Caco-2 (cell line): ENCODE measurements around the gene NEK3. TPM values are rescaled to one million over a fixed set of nuclear protein-coding genes. Genes with fewer than 3 reads are reported as not detected.

ENCODE experiments used
- BruUV-seq: library from RNA; stranded (reverse); fragments of 400-500 nt; replicated peaks from 2 replicates; lab custom pipeline; 2021; lab: Mats Ljungman, UMichigan
- CTCF ChIA-PET: fragments of 300-600 bp; sonication (Branson Sonifier 250); formaldehyde crosslinking; loops from one replicate; lab custom pipeline; 2022; ENCODE audit warnings: antibody characterized with exemption; lab: Charles Lee
- POLR2A ChIA-PET: fragments of 300-600 bp; sonication (Branson Sonifier 250); formaldehyde crosslinking; loops from one replicate; lab custom pipeline; 2022; ENCODE audit warnings: antibody characterized with exemption; lab: Charles Lee
- DNase-seq, 2 experiments: peaks; one replicate each; pipeline versions ENCODE4 v3.0.0 to v3.0.0-alpha.2; 2020 to 2022
- H3K27me3 ChIP-seq: replicated peaks from 2 replicates; pipeline ENCODE4 v1.6.0; 2011; ENCODE audit warnings: low read length; ENCODE audit not compliant: control insufficient read depth, insufficient read depth
- H3K36me3 ChIP-seq: 2 replicates; pipeline ENCODE4 v1.5.1; 2011; ENCODE audit warnings: low read length; ENCODE audit not compliant: control insufficient read depth, insufficient read depth
- H3K4me1 ChIP-seq: fragments of 250-450 bp; sonication (Bioruptor Pico); 2 replicates; pipeline ENCODE4 v1.5.1; 2020; ENCODE audit warnings: mild to moderate bottlenecking
- H3K4me3 ChIP-seq: 2 replicates; pipeline ENCODE4 v1.5.1; 2011; ENCODE audit warnings: low read depth, mild to moderate bottlenecking, control low read depth, low read length
- H3K9me3 ChIP-seq: fragments of 250-450 bp; sonication (Bioruptor Pico); 2 replicates; pipeline ENCODE4 v1.5.1; 2020; ENCODE audit warnings: mild to moderate bottlenecking, moderate library complexity
- H3K27ac Mint-ChIP-seq: one replicate; pipeline ENCODE4 v1.8.0; 2022; ENCODE audit warnings: mixed read lengths; ENCODE audit not compliant: unreplicated experiment
- H3K27me3 Mint-ChIP-seq: one replicate; pipeline ENCODE4 v1.8.0; 2022; ENCODE audit warnings: mixed read lengths; ENCODE audit not compliant: insufficient read depth, unreplicated experiment
- H3K36me3 Mint-ChIP-seq: one replicate; pipeline ENCODE4 v1.8.0; 2022; ENCODE audit warnings: mild to moderate bottlenecking, mixed read lengths; ENCODE audit not compliant: insufficient read depth, unreplicated experiment
- H3K4me1 Mint-ChIP-seq: one replicate; pipeline ENCODE4 v1.8.0; 2022; ENCODE audit warnings: low read depth, mixed read lengths; ENCODE audit not compliant: unreplicated experiment
- H3K4me3 Mint-ChIP-seq: one replicate; pipeline ENCODE4 v1.8.0; 2022; ENCODE audit warnings: mild to moderate bottlenecking, moderate library complexity, mixed read lengths; ENCODE audit not compliant: unreplicated experiment
- H3K9me3 Mint-ChIP-seq: one replicate; pipeline ENCODE4 v1.8.0; 2022; ENCODE audit warnings: mixed read lengths; ENCODE audit not compliant: unreplicated experiment
- CTCF ChIP-seq, 2 experiments: fragments of 200-600 bp in 1 of 2; IDR thresholded peaks; 1 replicate in 1 of 2; 2 replicates in 1 of 2; pipeline versions ENCODE4 v1.5.1 to v1.8.0; 2011 to 2022; ENCODE audit warnings: antibody characterized with exemption in 1 of 2, control low read depth in 1 of 2, inconsistent platforms in 1 of 2, low read depth in 1 of 2, low read length in 1 of 2, mild to moderate bottlenecking in 1 of 2, moderate library complexity in 1 of 2; ENCODE audit not compliant: insufficient read depth in 1 of 2, severe bottlenecking in 1 of 2, unreplicated experiment in 1 of 2
- intact Hi-C: fragments of 100-400 bp; cut with micrococcal nuclease; formaldehyde crosslinking; loops from one replicate; pipeline ENCODE4 v1.10.0; 2022; ENCODE audit not compliant: unreplicated experiment
- total RNA-seq: library from RNA; stranded (reverse); gene quantifications from 2 replicates; pipeline ENCODE4 v1.2.3, GENCODE V29; 2022

The NEK3 gene
- total RNA-seq, 1 experiment from 2014 or later, result 33.5 TPM

GRCh38 chr13:52127378-52127777 lies 32.0 kb downstream of the NEK3 start:
- Histone ChIP-seq H3K9me3 (no peaks in the 10 kb centered on the region), H3K36me3 (peaks cover 3% of the 10 kb centered on the region), H3K27me3 (no peaks in the 10 kb centered on the region), H3K4me1 (peaks cover 3% of the 10 kb centered on the region; the same call in 1 of the 2 replicates), H3K4me3 (no peak overlapping the region)
- Mint-ChIP-seq H3K27ac (no peak overlapping the region), H3K9me3 (no peaks in the 10 kb centered on the region), H3K4me3 (peak overlapping the region; percentile 74), H3K27me3 (no peaks in the 10 kb centered on the region), H3K36me3 (peaks cover 10% of the 10 kb centered on the region), H3K4me1 (peaks cover 9% of the 10 kb centered on the region)
- no peak for DNase-seq
- TF ChIP-seq CTCF (IDR thresholded peaks at IDR 0.05; ENCODE audit: insufficient read depth in 1 of 2, low read depth in 1 of 2, low read length in 1 of 2, severe bottlenecking in 1 of 2, unreplicated experiment in 1 of 2), result no peak
- intact Hi-C loops, result loop anchor here (1.0 to 2.0 kb wide), 8 partner anchors 57 to 312 kb away; partner anchors contain the start of gene TMEM272
- POLR2A ChIA-PET, result no interaction called here
- CTCF ChIA-PET, result interaction anchor here (0.6 to 3.3 kb wide), 16 partner anchors 9 to 312 kb away, joined by 3 to 36 read pairs (median 6); partner anchors contain the start of gene ALG11
- BruUV-seq, result no TSS peak

GRCh38 chr13:52125547-52125946 lies 33.9 kb downstream of the NEK3 start:
- Mint-ChIP-seq H3K9me3 (no peaks in the 10 kb centered on the region), H3K4me1 (peaks cover 9% of the 10 kb centered on the region), H3K27ac (no peak overlapping the region), H3K27me3 (no peaks in the 10 kb centered on the region), H3K36me3 (no peaks in the 10 kb centered on the region), H3K4me3 (no peak overlapping the region)
- ChIA-PET POLR2A (no interaction called here), CTCF (no interaction called here)
- H3K9me3 ChIP-seq, result no peaks in the 10 kb centered on the region
- no peak for TF ChIP-seq CTCF (IDR thresholded peaks at IDR 0.05; ENCODE audit: insufficient read depth in 1 of 2, low read depth in 1 of 2, low read length in 1 of 2, severe bottlenecking in 1 of 2, unreplicated experiment in 1 of 2)
- intact Hi-C loops, result no loop called here
- no peak overlapping the region for H3K4me3 ChIP-seq
- no TSS peak for BruUV-seq
- peaks cover 3% of the 10 kb centered on the region; the same call in 1 of the 2 replicates for H3K4me1 ChIP-seq
- H3K27me3 ChIP-seq, result no peaks in the 10 kb centered on the region
- DNase-seq, result no peak
- no peaks in the 10 kb centered on the region for H3K36me3 ChIP-seq

- no peaks in the 10 kb centered on the region for H3K9me3 Mint-ChIP-seq
- Histone ChIP-seq H3K4me3 (no peak overlapping the region), H3K36me3 (no peaks in the 10 kb centered on the region), H3K4me1 (no peaks in the 10 kb centered on the region), H3K9me3 (no peaks in the 10 kb centered on the region), H3K27me3 (no peaks in the 10 kb centered on the region)
- no peak overlapping the region for H3K4me3 Mint-ChIP-seq
- intact Hi-C loops, result no loop called here
- H3K36me3 Mint-ChIP-seq, result no peaks in the 10 kb centered on the region
- H3K27ac Mint-ChIP-seq, result no peak overlapping the region
- no TSS peak for BruUV-seq
- no peak for DNase-seq
- H3K4me1 Mint-ChIP-seq, result no peaks in the 10 kb centered on the region
- no peak for TF ChIP-seq CTCF (IDR thresholded peaks at IDR 0.05; ENCODE audit: insufficient read depth in 1 of 2, low read depth in 1 of 2, low read length in 1 of 2, severe bottlenecking in 1 of 2, unreplicated experiment in 1 of 2)
- CTCF ChIA-PET, result interaction anchor here (1.1 kb wide), 1 partner anchor 9 kb away, joined by 3 read pairs; no protein-coding TSS in a partner anchor
- no peaks in the 10 kb centered on the region for H3K27me3 Mint-ChIP-seq
- POLR2A ChIA-PET, result no interaction called here
These were observed 40.8 kb downstream of the NEK3 start for GRCh38 chr13:52118595-52118994.
